SK-N-SH (cell line): ENCODE results near the gene OR12D3. TPM values are rescaled to one million over a fixed set of nuclear protein-coding genes. Genes with fewer than 3 reads are reported as not detected.

Experiments used
- CTCF ChIA-PET: fragments of 300-600, 350-600 bp; formaldehyde crosslinking; extraction: SDS; loops from one replicate; lab custom pipeline; 2021; lab: Yijun Ruan, JAX
- POLR2A ChIA-PET: fragments of 350-600 bp; sonication (Branson Sonifier 250); formaldehyde crosslinking; extraction: SDS; loops from one replicate; lab custom pipeline; 2020; ENCODE audit warnings: antibody characterized with exemption, inconsistent platforms; lab: Yijun Ruan, JAX
- DNase-seq: peaks from one replicate; pipeline ENCODE4 v3.0.0; 2012
- H2AFZ ChIP-seq: fragments of 200-600 bp; sonication (generic); 2 replicates; pipeline ENCODE4 v1.8.1; 2016; ENCODE audit warnings: antibody characterized with exemption, mild to moderate bottlenecking, low read depth
- H3F3A ChIP-seq: fragments of 200-600 bp; sonication (generic); replicated peaks from 2 replicates; pipeline ENCODE3; 2016; ENCODE audit warnings: antibody characterized with exemption, mild to moderate bottlenecking; ENCODE audit not compliant: insufficient read depth
- H3K27ac ChIP-seq, 2 experiments: fragments of 200-500 bp in 1 of 2; fragments of 200-600 bp in 1 of 2; sonication (Bioruptor generic) in 1 of 2; sonication (generic), shearing (Covaris generic) in 1 of 2; 2 replicates each; pipeline versions ENCODE4 v1.5.1 to v1.6.1; 2014 to 2016; ENCODE audit warnings: low read depth in 2 of 2, inconsistent platforms in 1 of 2, low read length in 1 of 2, mild to moderate bottlenecking in 1 of 2, mixed read lengths in 1 of 2
- H3K27me3 ChIP-seq: fragments of 200-600 bp; sonication (generic), shearing (Covaris generic); 2 replicates; pipeline ENCODE4 v1.6.1; 2016; ENCODE audit warnings: mixed run types; ENCODE audit not compliant: insufficient read depth
- H3K36me3 ChIP-seq, 2 experiments: fragments of 200-500 bp in 1 of 2; fragments of 200-600 bp in 1 of 2; sonication (Bioruptor generic) in 1 of 2; sonication (generic) in 1 of 2; replicated peaks in 1 of 2; 2 replicates each; pipeline versions ENCODE3 to v1.5.1; 2014 to 2016; ENCODE audit warnings: low read length in 1 of 2, mild to moderate bottlenecking in 1 of 2; ENCODE audit not compliant: insufficient read depth in 2 of 2, control insufficient read depth in 1 of 2
- H3K4me1 ChIP-seq, 2 experiments: fragments of 200-500 bp in 1 of 2; fragments of 200-600 bp in 1 of 2; sonication (Bioruptor generic) in 1 of 2; sonication (generic), shearing (Covaris generic) in 1 of 2; 2 replicates each; pipeline versions ENCODE4 v1.5.1 to v1.6.1; 2014 to 2016; ENCODE audit warnings: low read depth in 1 of 2, low read length in 1 of 2, mixed run types in 1 of 2; ENCODE audit not compliant: insufficient read depth in 2 of 2, control insufficient read depth in 1 of 2
- H3K4me2 ChIP-seq: fragments of 200-600 bp; sonication (generic), shearing (Covaris generic); 2 replicates; pipeline ENCODE4 v1.6.1; 2017; ENCODE audit warnings: mixed run types
- H3K4me3 ChIP-seq, 2 experiments: fragments of 200-500 bp in 1 of 2; fragments of 200-600 bp in 1 of 2; sonication (Bioruptor generic) in 1 of 2; sonication (generic), shearing (Covaris generic) in 1 of 2; 2 replicates each; pipeline versions ENCODE4 v1.5.1 to v1.8.1; 2014 to 2016; ENCODE audit warnings: low read depth in 2 of 2, inconsistent platforms in 1 of 2, low read length in 1 of 2, mild to moderate bottlenecking in 1 of 2, mixed read lengths in 1 of 2, moderate library complexity in 1 of 2
- H3K79me2 ChIP-seq: fragments of 200-600 bp; sonication (generic); 2 replicates; pipeline ENCODE4 v1.8.1; 2017; ENCODE audit warnings: mild to moderate bottlenecking; ENCODE audit not compliant: insufficient read depth
- H3K9ac ChIP-seq: fragments of 200-600 bp; sonication (generic); 2 replicates; pipeline ENCODE4 v1.6.1; 2017; ENCODE audit warnings: mixed run types
- H3K9me2 ChIP-seq: fragments of 200-600 bp; sonication (generic); 2 replicates; pipeline ENCODE4 v1.6.1; 2017; ENCODE audit warnings: mixed run types
- H3K9me3 ChIP-seq: fragments of 200-600 bp; sonication (generic); 2 replicates; pipeline ENCODE4 v1.6.1; 2017; ENCODE audit warnings: mixed run types, mild to moderate bottlenecking, moderate library complexity
- H4K20me1 ChIP-seq: fragments of 200-600 bp; sonication (generic); 2 replicates; pipeline ENCODE4 v1.6.1; 2017; ENCODE audit warnings: mild to moderate bottlenecking, mixed run types; ENCODE audit not compliant: insufficient read depth
- CHD2 ChIP-seq: fragments of 150-350 bp; IDR thresholded peaks from 2 replicates; pipeline ENCODE4 v1.6.1; 2018; ENCODE audit warnings: low read length; ENCODE audit not compliant: partially characterized antibody
- EZH2phosphoT487 ChIP-seq: fragments of 200-600 bp; sonication (generic); IDR thresholded peaks from 2 replicates; pipeline ENCODE4 v1.6.1; 2017; ENCODE audit warnings: low read depth, mixed run types, mild to moderate bottlenecking, antibody characterized with exemption, moderate library complexity, borderline replicate concordance
- FOXJ3 ChIP-seq: sonication (generic); formaldehyde crosslinking; IDR thresholded peaks from 2 replicates; pipeline ENCODE4 v1.5.1; 2020; ENCODE audit warnings: mild to moderate bottlenecking, missing genetic modification reagents
- FOXM1 ChIP-seq: IDR thresholded peaks from 2 replicates; pipeline ENCODE4 v1.4.0; 2012; ENCODE audit warnings: low read depth, mild to moderate bottlenecking
- GATA2 ChIP-seq: sonication (generic); formaldehyde crosslinking; IDR thresholded peaks from 2 replicates; pipeline ENCODE4 v1.5.0; 2020; ENCODE audit warnings: mild to moderate bottlenecking, missing genetic modification reagents
- MXI1 ChIP-seq: IDR thresholded peaks from 2 replicates; pipeline ENCODE4 v1.6.1; 2012; ENCODE audit warnings: mild to moderate bottlenecking, low read depth, low read length, improper control_type of control experiment
- NFIC ChIP-seq: IDR thresholded peaks from 2 replicates; pipeline ENCODE4 v1.4.0; 2012; ENCODE audit warnings: borderline replicate concordance
- NRF1 ChIP-seq: IDR thresholded peaks from 2 replicates; pipeline ENCODE4 v1.6.1; 2012; ENCODE audit warnings: low read depth, mild to moderate bottlenecking, low read length
- POLR2AphosphoS5 ChIP-seq: IDR thresholded peaks from 2 replicates; pipeline ENCODE4 v1.6.1; 2012; ENCODE audit warnings: low read depth, low read length
- RCOR1 ChIP-seq: fragments of 150-350 bp; IDR thresholded peaks from 2 replicates; pipeline ENCODE4 v1.6.1; 2017; ENCODE audit warnings: antibody characterized with exemption, low read length
- SMC3 ChIP-seq: IDR thresholded peaks from 2 replicates; pipeline ENCODE4 v1.6.1; 2012; ENCODE audit warnings: low read depth, low read length, improper control_type of control experiment
- TCF12 ChIP-seq: IDR thresholded peaks from 2 replicates; pipeline ENCODE4 v1.4.0; 2012
- WGBS: methylation state at CpG from one replicate; pipeline ENCODE4 v1.1.6; 2017; ENCODE audit warnings: low lambda C conversion rate; 5-methylcytosine and 5-hydroxymethylcytosine counted together
- polyA plus RNA-seq, 3 experiments: library from polyadenylated mRNA; depleted of rRNA; stranded (reverse); fragments of >200 nt; gene quantifications; 2 replicates each; pipeline ENCODE4 v1.2.3, GENCODE V29; 2012
- TF ChIP-seq, protein P1 (sequence below): fragments of 200-600 bp; sonication (generic); IDR thresholded peaks from 2 replicates; pipeline ENCODE4 v1.6.1; 2017; ENCODE audit warnings: antibody characterized with exemption, mild to moderate bottlenecking, moderate library complexity
- TF ChIP-seq, protein P2 (sequence below): IDR thresholded peaks from 2 replicates; pipeline ENCODE4 v1.4.0; 2012; ENCODE audit warnings: low read depth
- TF ChIP-seq, protein P3 (sequence below): IDR thresholded peaks from 2 replicates; pipeline ENCODE4 v1.6.1; 2012; ENCODE audit warnings: mild to moderate bottlenecking, low read depth, low read length, moderate library complexity
- TF ChIP-seq, protein P4 (sequence below): IDR thresholded peaks from 2 replicates; pipeline ENCODE4 v1.4.0; 2012; ENCODE audit warnings: low read depth, borderline replicate concordance
- TF ChIP-seq, protein P5 (sequence below): fragments of 150-350 bp; IDR thresholded peaks from 2 replicates; pipeline ENCODE4 v1.6.1; 2017; ENCODE audit warnings: antibody characterized with exemption, low read length, low read depth, borderline replicate concordance
- TF ChIP-seq, protein P6 (sequence below): fragments of 150-350 bp; IDR thresholded peaks from 2 replicates; pipeline ENCODE4 v1.6.1; 2016; ENCODE audit warnings: mild to moderate bottlenecking, low read depth, low read length

Gene OR12D3
- polyA plus RNA-seq, 1 of the 3 experiments (the other 2 are of a cell fraction): not detected

DNA sequence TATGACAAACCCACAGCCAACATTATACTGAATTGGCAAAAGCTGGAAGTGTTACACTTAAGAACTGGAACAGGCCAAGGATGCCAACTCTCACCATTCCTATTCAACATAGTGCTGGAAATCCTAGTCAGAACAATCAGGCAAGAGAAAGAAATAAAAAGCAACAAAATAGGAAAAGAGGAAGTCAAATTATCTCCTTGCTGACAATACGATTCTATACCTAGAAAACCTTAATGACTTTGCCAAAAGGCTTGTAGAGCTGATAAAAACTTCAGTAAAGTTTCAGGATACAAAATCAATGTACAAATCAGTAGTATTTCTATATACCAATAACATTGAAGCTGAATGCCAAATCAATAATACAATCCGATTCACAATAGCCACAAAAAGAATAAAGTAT, 38.8 kb downstream of the OR12D3 start:
- H3K4me1 ChIP-seq: no peaks in the 10 kb centered on the region
- H3K4me3 ChIP-seq: no peak overlapping the region
- WGBS: 0% methylated on average over 2 of the region's 2 CpGs
- POLR2A ChIA-PET: no interaction called here
- no peaks in the 10 kb centered on the region for H3K36me3 ChIP-seq
- H3F3A ChIP-seq: no peaks in the 10 kb centered on the region
- no peaks in the 10 kb centered on the region for H3K79me2 ChIP-seq
- H3K9me3 ChIP-seq: no peaks in the 10 kb centered on the region
- no peak overlapping the region for H2AFZ ChIP-seq
- DNase-seq: no peak
- no peak overlapping the region for H3K27ac ChIP-seq
- no peak overlapping the region for H3K4me2 ChIP-seq
- CTCF ChIA-PET: no interaction called here
- H3K9ac ChIP-seq: no peak overlapping the region
- H4K20me1 ChIP-seq: no peaks in the 10 kb centered on the region
- no peaks in the 10 kb centered on the region for H3K27me3 ChIP-seq
- TF ChIP-seq EZH2phosphoT487: no peak
- TF ChIP-seq SMC3: no peak
- no peak for TF ChIP-seq POLR2AphosphoS5
- no peak for TF ChIP-seq RCOR1
- TF ChIP-seq NFIC: no peak
- TF ChIP-seq CHD2: no peak
- TF ChIP-seq, protein P1, sequence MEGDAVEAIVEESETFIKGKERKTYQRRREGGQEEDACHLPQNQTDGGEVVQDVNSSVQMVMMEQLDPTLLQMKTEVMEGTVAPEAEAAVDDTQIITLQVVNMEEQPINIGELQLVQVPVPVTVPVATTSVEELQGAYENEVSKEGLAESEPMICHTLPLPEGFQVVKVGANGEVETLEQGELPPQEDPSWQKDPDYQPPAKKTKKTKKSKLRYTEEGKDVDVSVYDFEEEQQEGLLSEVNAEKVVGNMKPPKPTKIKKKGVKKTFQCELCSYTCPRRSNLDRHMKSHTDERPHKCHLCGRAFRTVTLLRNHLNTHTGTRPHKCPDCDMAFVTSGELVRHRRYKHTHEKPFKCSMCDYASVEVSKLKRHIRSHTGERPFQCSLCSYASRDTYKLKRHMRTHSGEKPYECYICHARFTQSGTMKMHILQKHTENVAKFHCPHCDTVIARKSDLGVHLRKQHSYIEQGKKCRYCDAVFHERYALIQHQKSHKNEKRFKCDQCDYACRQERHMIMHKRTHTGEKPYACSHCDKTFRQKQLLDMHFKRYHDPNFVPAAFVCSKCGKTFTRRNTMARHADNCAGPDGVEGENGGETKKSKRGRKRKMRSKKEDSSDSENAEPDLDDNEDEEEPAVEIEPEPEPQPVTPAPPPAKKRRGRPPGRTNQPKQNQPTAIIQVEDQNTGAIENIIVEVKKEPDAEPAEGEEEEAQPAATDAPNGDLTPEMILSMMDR: no peak
- no peak for TF ChIP-seq FOXJ3 (CRISPR knock-in tag)
- no peak for TF ChIP-seq TCF12
- no peaks in the 10 kb centered on the region for H3K9me2 ChIP-seq

DNA sequence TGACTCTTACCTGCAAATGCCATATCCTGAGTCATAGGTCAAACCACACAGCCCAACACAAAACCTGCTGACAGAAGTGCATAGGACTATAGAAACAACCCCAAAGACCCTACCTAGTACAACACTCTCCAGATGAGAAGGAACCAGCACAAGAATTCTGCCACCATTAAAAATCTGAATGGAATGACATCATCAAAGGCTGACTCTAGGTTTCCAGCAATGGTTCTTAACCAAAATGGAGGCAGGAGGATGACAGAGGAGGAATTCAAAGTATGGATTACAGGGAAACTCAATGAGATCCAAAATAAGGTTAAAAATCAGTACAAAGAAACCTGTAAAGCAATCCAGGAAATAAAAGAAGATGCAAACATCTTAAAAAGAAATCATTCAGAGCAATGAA, 42.4 kb downstream of the OR12D3 start:
- no peaks in the 10 kb centered on the region for H3F3A ChIP-seq
- no peaks in the 10 kb centered on the region for H3K9me2 ChIP-seq
- POLR2A ChIA-PET: no interaction called here
- H3K27ac ChIP-seq: no peak overlapping the region
- H3K4me1 ChIP-seq: no peaks in the 10 kb centered on the region
- no peak overlapping the region for H3K9ac ChIP-seq
- no peak overlapping the region for H3K4me3 ChIP-seq
- no peak for DNase-seq
- H2AFZ ChIP-seq: no peak overlapping the region
- CTCF ChIA-PET: interaction anchor here (0.5 to 0.9 kb wide), 2 partner anchors 101 to 315 kb away, joined by 3 read pairs; no protein-coding TSS in a partner anchor
- no peaks in the 10 kb centered on the region for H3K9me3 ChIP-seq
- no peaks in the 10 kb centered on the region for H3K27me3 ChIP-seq
- H3K36me3 ChIP-seq: no peaks in the 10 kb centered on the region
- no peaks in the 10 kb centered on the region for H4K20me1 ChIP-seq
- no peaks in the 10 kb centered on the region for H3K79me2 ChIP-seq
- H3K4me2 ChIP-seq: no peak overlapping the region
- TF ChIP-seq MXI1 (no peak), FOXJ3 (CRISPR knock-in tag) (no peak), FOXM1 (no peak), GATA2 (CRISPR knock-in tag) (no peak), NRF1 (no peak)
- TF ChIP-seq, protein P2, sequence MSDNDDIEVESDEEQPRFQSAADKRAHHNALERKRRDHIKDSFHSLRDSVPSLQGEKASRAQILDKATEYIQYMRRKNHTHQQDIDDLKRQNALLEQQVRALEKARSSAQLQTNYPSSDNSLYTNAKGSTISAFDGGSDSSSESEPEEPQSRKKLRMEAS: no peak
- TF ChIP-seq, protein P3, sequence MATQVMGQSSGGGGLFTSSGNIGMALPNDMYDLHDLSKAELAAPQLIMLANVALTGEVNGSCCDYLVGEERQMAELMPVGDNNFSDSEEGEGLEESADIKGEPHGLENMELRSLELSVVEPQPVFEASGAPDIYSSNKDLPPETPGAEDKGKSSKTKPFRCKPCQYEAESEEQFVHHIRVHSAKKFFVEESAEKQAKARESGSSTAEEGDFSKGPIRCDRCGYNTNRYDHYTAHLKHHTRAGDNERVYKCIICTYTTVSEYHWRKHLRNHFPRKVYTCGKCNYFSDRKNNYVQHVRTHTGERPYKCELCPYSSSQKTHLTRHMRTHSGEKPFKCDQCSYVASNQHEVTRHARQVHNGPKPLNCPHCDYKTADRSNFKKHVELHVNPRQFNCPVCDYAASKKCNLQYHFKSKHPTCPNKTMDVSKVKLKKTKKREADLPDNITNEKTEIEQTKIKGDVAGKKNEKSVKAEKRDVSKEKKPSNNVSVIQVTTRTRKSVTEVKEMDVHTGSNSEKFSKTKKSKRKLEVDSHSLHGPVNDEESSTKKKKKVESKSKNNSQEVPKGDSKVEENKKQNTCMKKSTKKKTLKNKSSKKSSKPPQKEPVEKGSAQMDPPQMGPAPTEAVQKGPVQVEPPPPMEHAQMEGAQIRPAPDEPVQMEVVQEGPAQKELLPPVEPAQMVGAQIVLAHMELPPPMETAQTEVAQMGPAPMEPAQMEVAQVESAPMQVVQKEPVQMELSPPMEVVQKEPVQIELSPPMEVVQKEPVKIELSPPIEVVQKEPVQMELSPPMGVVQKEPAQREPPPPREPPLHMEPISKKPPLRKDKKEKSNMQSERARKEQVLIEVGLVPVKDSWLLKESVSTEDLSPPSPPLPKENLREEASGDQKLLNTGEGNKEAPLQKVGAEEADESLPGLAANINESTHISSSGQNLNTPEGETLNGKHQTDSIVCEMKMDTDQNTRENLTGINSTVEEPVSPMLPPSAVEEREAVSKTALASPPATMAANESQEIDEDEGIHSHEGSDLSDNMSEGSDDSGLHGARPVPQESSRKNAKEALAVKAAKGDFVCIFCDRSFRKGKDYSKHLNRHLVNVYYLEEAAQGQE: no peak
- TF ChIP-seq, protein P4, sequence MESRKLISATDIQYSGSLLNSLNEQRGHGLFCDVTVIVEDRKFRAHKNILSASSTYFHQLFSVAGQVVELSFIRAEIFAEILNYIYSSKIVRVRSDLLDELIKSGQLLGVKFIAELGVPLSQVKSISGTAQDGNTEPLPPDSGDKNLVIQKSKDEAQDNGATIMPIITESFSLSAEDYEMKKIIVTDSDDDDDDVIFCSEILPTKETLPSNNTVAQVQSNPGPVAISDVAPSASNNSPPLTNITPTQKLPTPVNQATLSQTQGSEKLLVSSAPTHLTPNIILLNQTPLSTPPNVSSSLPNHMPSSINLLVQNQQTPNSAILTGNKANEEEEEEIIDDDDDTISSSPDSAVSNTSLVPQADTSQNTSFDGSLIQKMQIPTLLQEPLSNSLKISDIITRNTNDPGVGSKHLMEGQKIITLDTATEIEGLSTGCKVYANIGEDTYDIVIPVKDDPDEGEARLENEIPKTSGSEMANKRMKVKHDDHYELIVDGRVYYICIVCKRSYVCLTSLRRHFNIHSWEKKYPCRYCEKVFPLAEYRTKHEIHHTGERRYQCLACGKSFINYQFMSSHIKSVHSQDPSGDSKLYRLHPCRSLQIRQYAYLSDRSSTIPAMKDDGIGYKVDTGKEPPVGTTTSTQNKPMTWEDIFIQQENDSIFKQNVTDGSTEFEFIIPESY: no peak
- TF ChIP-seq, protein P5, sequence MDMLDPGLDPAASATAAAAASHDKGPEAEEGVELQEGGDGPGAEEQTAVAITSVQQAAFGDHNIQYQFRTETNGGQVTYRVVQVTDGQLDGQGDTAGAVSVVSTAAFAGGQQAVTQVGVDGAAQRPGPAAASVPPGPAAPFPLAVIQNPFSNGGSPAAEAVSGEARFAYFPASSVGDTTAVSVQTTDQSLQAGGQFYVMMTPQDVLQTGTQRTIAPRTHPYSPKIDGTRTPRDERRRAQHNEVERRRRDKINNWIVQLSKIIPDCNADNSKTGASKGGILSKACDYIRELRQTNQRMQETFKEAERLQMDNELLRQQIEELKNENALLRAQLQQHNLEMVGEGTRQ: no peak
- TF ChIP-seq, protein P6, sequence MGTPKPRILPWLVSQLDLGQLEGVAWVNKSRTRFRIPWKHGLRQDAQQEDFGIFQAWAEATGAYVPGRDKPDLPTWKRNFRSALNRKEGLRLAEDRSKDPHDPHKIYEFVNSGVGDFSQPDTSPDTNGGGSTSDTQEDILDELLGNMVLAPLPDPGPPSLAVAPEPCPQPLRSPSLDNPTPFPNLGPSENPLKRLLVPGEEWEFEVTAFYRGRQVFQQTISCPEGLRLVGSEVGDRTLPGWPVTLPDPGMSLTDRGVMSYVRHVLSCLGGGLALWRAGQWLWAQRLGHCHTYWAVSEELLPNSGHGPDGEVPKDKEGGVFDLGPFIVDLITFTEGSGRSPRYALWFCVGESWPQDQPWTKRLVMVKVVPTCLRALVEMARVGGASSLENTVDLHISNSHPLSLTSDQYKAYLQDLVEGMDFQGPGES: no peak
